HG02678 (cell line): Measurements from ENCODE around the gene SYNPO2L.
A peak's percentile ranks its signal among the peaks of the same experiment; 100 is the strongest.
"Not testable (repeated sequence)": the region's sequence is repeated elsewhere in the genome, so short reads cannot be mapped to it uniquely, and the experiment has no call there.

Experiments used
- ATAC-seq: cut with Tn5 transposase; IDR thresholded peaks from one replicate; pipeline ENCODE4 v1.9.1; 2021; ENCODE audit warnings: mild to moderate bottlenecking, moderate library complexity; ENCODE audit not compliant: unreplicated experiment

SYNPO2L gene

DNA sequence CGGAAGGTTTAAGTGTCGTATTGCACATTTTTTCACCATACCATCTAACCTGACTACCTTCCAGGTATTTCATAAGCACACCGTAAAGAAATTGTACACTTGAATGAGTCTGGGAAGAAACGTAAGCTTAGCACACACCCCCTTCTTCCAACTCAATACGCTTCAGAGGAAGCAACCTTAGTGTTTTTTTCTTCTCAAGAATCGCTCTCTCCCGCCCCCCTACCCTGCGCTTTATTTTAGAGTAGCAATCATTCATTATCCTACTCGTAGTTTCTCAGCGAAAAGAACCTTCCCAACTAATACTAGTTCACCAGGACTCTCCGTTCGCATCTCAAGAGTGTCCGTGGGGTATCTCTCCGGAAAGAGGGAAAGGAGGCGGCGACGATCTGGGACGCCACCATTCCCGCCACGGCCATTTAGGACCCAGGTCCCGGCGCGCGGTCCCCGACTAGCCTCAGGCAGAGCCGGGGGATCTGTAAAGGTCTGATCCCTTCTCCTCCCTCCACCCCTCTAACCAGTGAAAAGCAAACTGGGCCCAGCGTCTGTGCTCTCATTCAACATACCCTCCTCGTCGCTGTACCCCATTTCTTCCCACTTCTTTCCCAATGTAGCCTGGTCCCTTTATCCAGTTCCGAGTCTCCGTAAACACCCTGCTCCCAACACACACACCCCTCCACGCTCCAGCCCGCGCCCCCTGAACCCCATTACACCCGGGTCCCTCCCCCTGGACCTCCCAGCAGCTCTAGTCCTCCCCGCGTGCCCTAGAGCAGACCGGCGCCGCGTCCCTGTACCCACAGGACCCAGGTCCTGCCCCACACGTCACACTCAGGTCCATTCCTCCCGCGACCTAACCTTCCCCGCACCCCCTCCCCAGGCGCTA is 30.6 kb downstream of the SYNPO2L start:
- ATAC-seq = peak; percentile 29

DNA sequence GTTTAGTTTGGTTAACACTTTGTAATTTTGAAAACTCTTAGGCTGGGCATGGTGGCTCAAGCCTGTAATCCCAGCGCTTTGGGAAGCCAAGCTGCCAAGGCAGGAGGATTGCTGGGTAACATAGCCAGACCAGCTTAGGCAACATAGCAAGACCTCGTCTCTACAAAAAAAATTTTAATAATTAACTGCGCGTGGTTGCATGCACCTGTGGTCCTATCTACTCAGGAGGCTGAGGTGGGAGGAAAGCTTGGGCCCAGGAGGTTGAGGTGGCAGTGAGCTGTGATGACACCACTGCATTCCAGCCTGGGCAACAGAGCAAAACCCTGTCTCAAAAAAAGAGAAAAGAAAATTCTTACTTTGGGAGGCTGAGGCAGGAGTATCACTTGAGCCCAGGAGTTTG is 32.8 kb downstream of the SYNPO2L start:
- ATAC-seq = no peak

DNA sequence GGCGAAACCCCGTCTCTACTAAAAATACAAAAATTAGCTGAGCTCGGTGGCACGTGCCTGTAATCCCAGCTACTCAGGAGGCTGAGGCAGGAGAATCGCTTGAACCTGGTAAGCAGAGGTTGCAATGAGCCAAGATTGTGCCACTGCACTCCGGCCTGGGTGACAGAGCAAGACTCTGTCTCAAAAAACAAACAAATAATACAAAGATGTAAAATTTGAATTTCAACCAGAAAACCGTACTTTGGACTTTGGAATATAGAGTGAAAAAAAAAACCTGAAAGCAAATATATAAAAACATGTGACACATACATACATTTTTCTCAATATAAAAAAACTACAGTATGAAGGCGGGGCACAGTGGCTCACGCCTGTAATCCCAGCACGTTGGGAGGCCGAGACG is 34.9 kb downstream of the SYNPO2L start:
- ATAC-seq = not testable (repeated sequence)

DNA sequence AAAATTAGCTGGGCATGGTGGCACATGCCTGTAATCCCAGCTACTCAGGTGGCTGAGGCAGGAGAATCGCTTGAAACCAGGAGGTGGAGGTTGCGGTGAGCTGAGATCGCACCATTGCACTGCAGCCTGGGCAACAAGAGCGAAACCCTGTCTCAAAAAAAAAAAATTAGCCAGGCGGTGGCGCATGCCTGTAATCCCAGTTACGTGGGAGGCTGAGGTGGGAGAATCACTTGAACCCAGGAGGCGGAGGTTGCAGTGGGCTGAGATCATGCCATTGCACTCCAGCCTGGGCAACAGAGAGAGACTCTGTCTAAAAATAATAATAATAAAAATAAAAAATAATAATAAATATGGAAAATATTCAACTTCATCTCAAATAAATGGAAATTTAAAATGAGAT is 38.7 kb downstream of the SYNPO2L start:
- not testable (repeated sequence) for ATAC-seq

DNA sequence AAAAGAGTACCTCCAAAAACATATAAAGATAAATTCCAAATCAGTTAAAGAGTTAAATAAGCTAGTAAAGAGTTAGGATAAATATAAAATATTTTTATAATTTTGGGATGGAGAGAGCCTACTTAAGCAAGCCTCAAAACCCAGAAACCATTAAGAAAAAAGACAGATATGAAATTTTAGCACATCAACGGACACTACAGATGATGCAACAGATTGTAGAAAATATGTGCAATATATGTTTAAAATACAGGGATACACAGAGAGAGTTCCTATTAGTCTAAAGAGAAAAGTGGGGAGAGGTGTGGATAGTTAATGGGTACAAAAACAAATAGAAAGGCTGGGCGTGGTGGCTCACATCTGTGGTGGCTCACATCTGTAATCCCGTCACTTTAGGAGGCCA is 41.1 kb downstream of the SYNPO2L start:
- no peak for ATAC-seq

DNA sequence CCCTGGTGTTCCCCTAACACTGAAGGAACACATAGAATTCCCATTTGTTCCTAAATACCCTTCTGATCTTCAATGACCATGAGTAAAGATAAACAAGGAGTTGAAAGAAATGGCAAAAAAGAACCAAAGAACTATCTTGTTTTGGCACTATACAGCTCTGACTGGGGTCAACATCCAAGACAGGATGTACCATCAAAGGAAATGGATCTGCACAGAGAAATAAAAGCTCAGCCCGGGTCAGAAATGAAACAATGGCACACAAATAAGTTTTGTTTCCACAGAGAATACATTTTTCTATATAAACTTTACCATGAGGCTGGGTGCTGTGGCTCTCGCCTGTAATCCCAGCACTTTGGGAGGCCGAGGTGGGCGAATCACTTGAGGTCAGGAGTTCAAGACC is 46.7 kb downstream of the SYNPO2L start:
- no peak for ATAC-seq

DNA sequence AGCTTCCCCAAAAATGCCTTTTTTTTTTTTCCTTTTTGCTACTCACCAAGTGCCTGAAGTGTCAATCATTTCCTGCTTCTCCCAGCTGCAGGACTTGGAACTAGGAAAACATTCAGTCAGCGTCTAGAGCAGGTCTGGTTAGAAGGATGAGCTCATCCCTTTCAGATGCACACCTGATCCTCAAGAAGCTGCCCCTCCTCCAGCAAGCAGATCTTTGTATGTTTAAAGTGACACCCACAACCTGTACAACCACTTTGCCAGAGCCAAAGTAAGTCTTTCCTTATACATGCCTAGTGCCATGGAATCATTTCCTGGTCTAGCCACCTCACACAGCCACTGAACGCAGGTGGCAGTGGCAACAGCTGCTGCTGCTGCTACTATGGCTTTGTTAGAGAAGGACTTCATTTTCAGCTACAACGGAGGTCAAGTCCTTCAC is 54.3 kb downstream of the SYNPO2L start:
- no peak for ATAC-seq

DNA sequence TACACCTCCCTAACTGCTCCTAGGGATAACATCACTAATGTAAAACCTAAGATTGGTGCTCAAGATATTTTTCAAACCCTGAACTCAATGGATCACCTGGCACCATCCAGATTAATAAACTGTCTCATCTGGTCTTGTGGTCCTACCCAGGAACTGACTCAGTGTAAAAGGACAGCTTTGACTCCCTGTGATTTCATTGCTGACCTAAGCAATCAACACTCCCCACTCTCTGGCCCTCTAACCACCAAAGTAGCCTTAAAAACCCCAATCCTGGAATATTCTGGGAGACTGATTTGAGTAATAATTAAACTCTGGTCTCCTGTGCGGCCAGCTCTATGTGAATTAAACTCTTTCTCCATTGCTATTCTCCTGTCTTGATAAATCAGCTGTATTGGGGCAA is 58.5 kb downstream of the SYNPO2L start:
- no peak for ATAC-seq
